ENCODE results near the gene TM4SF4. TPM values are rescaled to one million over a fixed set of nuclear protein-coding genes. Genes with fewer than 3 reads are reported as not detected.

Gene TM4SF4
- 100 to 1,000 TPM; 210 to 473 (median 316) TPM for total RNA-seq
- long read RNA-seq, transcript TM4SF4-201 (5 exons, 2,101 nt), result major isoform, 87 of 126 reads
- long read RNA-seq, partial matches to known transcripts, result 37 of 126 reads
- long read RNA-seq, other reads (novel, unspliced or antisense), result 2 of 126 reads

- Histone ChIP-seq H3K4me1 (peaks cover 0 to 33% (median 11%) of the 10 kb centered on the region in 4 donors), H3K36me3 (peaks cover 0 to 4% (median 0%) of the 10 kb centered on the region in 4 donors), H3K4me3 (peak within 1 kb of the TSS; percentile 38 to 61 (median 57)), H3K9me3 (no peaks in the 10 kb centered on the region), H3K27ac (peak within 1 kb of the TSS; percentile 73 to 98 (median 93)), H3K27me3 (no peaks in the 10 kb centered on the region)
- ATAC-seq (peak; percentile 69 to 81 (median 76)), DNase-seq (no peak)
- intact Hi-C loops (cut with DNase I), result loop anchor here (5.0 to 10.0 kb wide), 2 partner anchors 72 to 80 kb away; no protein-coding TSS in a partner anchor
- WGBS (ENCODE audit: insufficient coverage, low coverage, low lambda C conversion rate, missing lambda C conversion rate), result 31% methylated on average over 5 of the region's 5 CpGs
- TF ChIP-seq CTCF (IDR thresholded peaks at IDR 0.05) (no peak), POLR2A (IDR thresholded peaks at IDR 0.05) (peak; percentile 87)
These were observed at the start of gene TM4SF4 for GRCh38 chr3:149474250-149474817. Gene TM4SF4, plus strand, starts transcription at chr3:149474697. Its CDS starts 181 bp downstream, at chr3:149474878.

- WGBS (ENCODE audit: insufficient coverage, low coverage, low lambda C conversion rate, missing lambda C conversion rate), result 59% methylated on average over 2 of the region's 2 CpGs
- intact Hi-C loops (cut with DNase I), result no loop called here
- ATAC-seq (peak; percentile 68 to 84 (median 78)), DNase-seq (no peak)
- H3K4me1 ChIP-seq, result no peaks in the 10 kb centered on the region
- no peaks in the 10 kb centered on the region for H3K9me3 ChIP-seq
- TF ChIP-seq POLR2A (IDR thresholded peaks at IDR 0.05) (no peak), CTCF (IDR thresholded peaks at IDR 0.05) (no peak)
- no peaks in the 10 kb centered on the region for H3K36me3 ChIP-seq
- H3K27ac ChIP-seq, result no peak overlapping the region
- H3K27me3 ChIP-seq, result no peaks in the 10 kb centered on the region
- no peak overlapping the region for H3K4me3 ChIP-seq
These were observed 49.6 kb upstream of the TM4SF4 start for GRCh38 chr3:149424918-149425317.

- WGBS (ENCODE audit: insufficient coverage, low coverage, low lambda C conversion rate, missing lambda C conversion rate), result 58% methylated on average over 2 of the region's 2 CpGs
- H3K9me3 ChIP-seq, result no peaks in the 10 kb centered on the region
- no peak overlapping the region for H3K27ac ChIP-seq
- DNase-seq (no peak), ATAC-seq (no peak)
- intact Hi-C loops (cut with DNase I), result no loop called here
- no peaks in the 10 kb centered on the region for H3K27me3 ChIP-seq
- no peak overlapping the region for H3K4me3 ChIP-seq
- TF ChIP-seq POLR2A (IDR thresholded peaks at IDR 0.05) (no peak), CTCF (IDR thresholded peaks at IDR 0.05) (no peak)
- H3K4me1 ChIP-seq, result no peaks in the 10 kb centered on the region
- no peaks in the 10 kb centered on the region for H3K36me3 ChIP-seq
These were observed 48.2 kb upstream of the TM4SF4 start for GRCh38 chr3:149426325-149426724.

GRCh38 chr3:149428087-149428486 lies 46.4 kb upstream of the TM4SF4 start:
- no peak for ATAC-seq
- WGBS (ENCODE audit: insufficient coverage, low coverage, low lambda C conversion rate, missing lambda C conversion rate), result 100% methylated on average over 2 of the region's 2 CpGs

More at GRCh38 chr3:149428087-149428486, 46.4 kb upstream of the TM4SF4 start:
- TF ChIP-seq CTCF (IDR thresholded peaks at IDR 0.05), result no peak
- no peak for TF ChIP-seq POLR2A (IDR thresholded peaks at IDR 0.05)
- Histone ChIP-seq H3K36me3 (no peaks in the 10 kb centered on the region), H3K4me1 (no peaks in the 10 kb centered on the region), H3K27me3 (no peaks in the 10 kb centered on the region), H3K4me3 (no peak overlapping the region), H3K9me3 (no peaks in the 10 kb centered on the region), H3K27ac (no peak overlapping the region)
- no peak for DNase-seq
- intact Hi-C loops (cut with DNase I), result no loop called here
